ENCODE measurements around the gene PIP4P1. TPM values are rescaled to one million over a fixed set of nuclear protein-coding genes. Genes with fewer than 3 reads are reported as not detected.

PIP4P1 gene
- total and polyA plus RNA-seq, 9 of the 15 experiments (the other 6 are each of a cell fraction or from before 2014, with no cell fraction given), result 5.3 to 20.9 (median 10.7) TPM

GRCh38 chr14:20478894-20479293 lies 17.7 kb upstream of the PIP4P1 start:
- Histone ChIP-seq H3K79me2 (ENCODE audit: control insufficient read depth, insufficient read depth, low read length) (peaks cover under 1% of the 10 kb centered on the region; the same call in 2 of the 3 replicates), H4K20me1 (replicated peaks; ENCODE audit: control insufficient read depth, insufficient read depth, low read length) (0 out of 2 replicates have a peak, but pooled peaks cover 3% of the 10 kb centered on the region), H3K4me2 (ENCODE audit: insufficient read depth, low read length) (no peak overlapping the region), H3K36me3 (ENCODE audit: control insufficient read depth, insufficient read depth, low read length) (peaks cover 50% of the 10 kb centered on the region), H3K9me3 (replicated peaks; ENCODE audit: control insufficient read depth, insufficient read depth, low read depth, low read length) (no peaks in the 10 kb centered on the region), H2AFZ (ENCODE audit: low read depth, low read length) (no peak overlapping the region), H3K4me1 (replicated peaks in 1 of 2; ENCODE audit: control insufficient read depth in 2 of 2, insufficient read depth in 2 of 2, low read length in 2 of 2) (peaks cover 13 to 45% of the 10 kb centered on the region in 2 experiments; a peak in 4 of 5 replicates), H3K27me3 (ENCODE audit: control insufficient read depth in 2 of 2, insufficient read depth in 2 of 2, low read length in 2 of 2) (no peaks in the 10 kb centered on the region), H3K4me3 (no peak overlapping the region), H3K9ac (ENCODE audit: insufficient read depth in 1 of 2, low read depth in 2 of 2, low read length in 2 of 2) (no peak overlapping the region), H3K27ac (ENCODE audit: extremely low read depth, low read depth, low read length) (no peak overlapping the region), H3K9me1 (ENCODE audit: control insufficient read depth, insufficient read depth, low read length) (no peaks in the 10 kb centered on the region)
- no TSS peak for BruUV-seq (replicated peaks)
- 44% methylated on average over 2 of the region's 2 CpGs for WGBS (ENCODE audit: insufficient coverage, low coverage, missing lambda C conversion rate)
- CTCF ChIA-PET (ENCODE audit: low intra/inter-chr PET ratio), result no interaction called here
- POLR2A ChIA-PET, result interaction anchor here (0.6 to 1.4 kb wide), 4 partner anchors 17 to 671 kb away, joined by 3 to 4 read pairs (median 4); partner anchors contain the start of genes APEX1, OSGEP and PIP4P1
- in situ Hi-C loops (cut with MboI) (no loop called here), intact Hi-C loops (cut with micrococcal nuclease) (no loop called here)
- FAIRE-seq (no peak), DNase-seq (ENCODE audit: extremely low read depth in 1 of 4, low spot score in 3 of 4) (no peak), ATAC-seq (no peak)
- TF ChIP-seq FOXO4 (CRISPR knock-in tag; IDR thresholded peaks at IDR 0.05) (no peak), RBM25 (IDR thresholded peaks at IDR 0.05; ENCODE audit: low read depth, low read length, severe bottlenecking) (no peak), ARID1B (IDR thresholded peaks at IDR 0.05) (peak; percentile 64), ZBTB1 (CRISPR knock-in tag; IDR thresholded peaks at IDR 0.05; ENCODE audit: borderline replicate concordance, low read depth) (no peak), U2AF2 (optimal IDR thresholded peaks at IDR 0.05; ENCODE audit: low read depth, low read length) (no peak), SMARCA4 (IDR thresholded peaks at IDR 0.05) (peak; percentile 43; the same call in 1 of the 2 replicates), SREBF1 (IDR thresholded peaks at IDR 0.05; ENCODE audit: borderline replicate concordance, low read depth, low read length) (no peak), EP300 (IDR thresholded peaks at IDR 0.05; ENCODE audit: low read length) (peak; percentile 52), USF2 (CRISPR knock-in tag; IDR thresholded peaks at IDR 0.05) (no peak), CBFA2T3 (IDR thresholded peaks at IDR 0.05) (peak; percentile 32), IRF1 (CRISPR knock-in tag; IDR thresholded peaks at IDR 0.05; ENCODE audit: borderline replicate concordance) (no peak), ZNF551 (CRISPR knock-in tag; IDR thresholded peaks at IDR 0.05) (no peak), TCF3 (CRISPR knock-in tag; IDR thresholded peaks at IDR 0.05) (peak; percentile 45; the same call in 1 of the 2 replicates), GATA2 (CRISPR knock-in tag; IDR thresholded peaks at IDR 0.05) (no peak), NR2C2 (CRISPR knock-in tag; IDR thresholded peaks at IDR 0.05) (no peak), NR2C2 (tag; IDR thresholded peaks at IDR 0.05) (no peak), CEBPG (CRISPR knock-in tag; IDR thresholded peaks at IDR 0.05) (no peak), CEBPG (tag; conservative IDR thresholded peaks at IDR 0.05 in 1 of 2, IDR thresholded peaks at IDR 0.05 in 1 of 2) (peak in 1 of 2 experiments; percentile 36; a peak in 1 of 4 replicates), STAG1 (CRISPR knock-in tag; IDR thresholded peaks at IDR 0.05; ENCODE audit: borderline replicate concordance) (no peak), ZNF384 (IDR thresholded peaks at IDR 0.05; ENCODE audit: low read depth, low read length) (no peak), HNRNPH1 (optimal IDR thresholded peaks at IDR 0.05; ENCODE audit: low read depth, low read length) (no peak), FIP1L1 (IDR thresholded peaks at IDR 0.05; ENCODE audit: low read depth, low read length, poor library complexity, severe bottlenecking) (no peak), TAF7 (tag; IDR thresholded peaks at IDR 0.05) (no peak)
